ENCODE data around the gene CACNG4.

DNA sequence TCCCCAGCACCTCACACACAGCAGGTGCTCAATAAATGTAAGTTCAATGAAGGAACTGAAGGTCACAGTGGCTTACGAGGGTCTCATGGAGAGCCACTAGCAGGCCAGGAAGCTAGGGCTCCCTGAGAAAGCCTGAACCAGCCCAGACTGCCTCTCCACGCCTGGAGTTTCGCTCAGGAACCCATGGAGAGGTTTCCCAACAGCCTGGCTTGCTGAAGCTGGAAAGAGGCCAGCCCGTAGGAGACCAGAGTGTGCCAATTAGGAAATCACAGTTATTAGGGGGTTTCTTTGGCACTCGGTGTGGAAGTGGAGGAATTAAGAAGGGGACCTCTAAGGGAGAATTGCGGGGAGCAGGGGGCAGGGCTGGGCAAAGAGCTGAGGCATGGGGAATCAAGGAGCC is 43.6 kb downstream of the CACNG4 start:
- TF ChIP-seq ZNF124 (CRISPR knock-in tag; IDR thresholded peaks at IDR 0.05) = no peak
- no peak for TF ChIP-seq SMAD3 (CRISPR knock-in tag; conservative IDR thresholded peaks at IDR 0.05)
- no peak for TF ChIP-seq EGR1 (conservative IDR thresholded peaks at IDR 0.05)
- no peak for TF ChIP-seq POLR2AphosphoS5 (IDR thresholded peaks at IDR 0.05; ENCODE audit: control insufficient read depth, insufficient read depth, low read depth, low read length)
- TF ChIP-seq, protein P1, sequence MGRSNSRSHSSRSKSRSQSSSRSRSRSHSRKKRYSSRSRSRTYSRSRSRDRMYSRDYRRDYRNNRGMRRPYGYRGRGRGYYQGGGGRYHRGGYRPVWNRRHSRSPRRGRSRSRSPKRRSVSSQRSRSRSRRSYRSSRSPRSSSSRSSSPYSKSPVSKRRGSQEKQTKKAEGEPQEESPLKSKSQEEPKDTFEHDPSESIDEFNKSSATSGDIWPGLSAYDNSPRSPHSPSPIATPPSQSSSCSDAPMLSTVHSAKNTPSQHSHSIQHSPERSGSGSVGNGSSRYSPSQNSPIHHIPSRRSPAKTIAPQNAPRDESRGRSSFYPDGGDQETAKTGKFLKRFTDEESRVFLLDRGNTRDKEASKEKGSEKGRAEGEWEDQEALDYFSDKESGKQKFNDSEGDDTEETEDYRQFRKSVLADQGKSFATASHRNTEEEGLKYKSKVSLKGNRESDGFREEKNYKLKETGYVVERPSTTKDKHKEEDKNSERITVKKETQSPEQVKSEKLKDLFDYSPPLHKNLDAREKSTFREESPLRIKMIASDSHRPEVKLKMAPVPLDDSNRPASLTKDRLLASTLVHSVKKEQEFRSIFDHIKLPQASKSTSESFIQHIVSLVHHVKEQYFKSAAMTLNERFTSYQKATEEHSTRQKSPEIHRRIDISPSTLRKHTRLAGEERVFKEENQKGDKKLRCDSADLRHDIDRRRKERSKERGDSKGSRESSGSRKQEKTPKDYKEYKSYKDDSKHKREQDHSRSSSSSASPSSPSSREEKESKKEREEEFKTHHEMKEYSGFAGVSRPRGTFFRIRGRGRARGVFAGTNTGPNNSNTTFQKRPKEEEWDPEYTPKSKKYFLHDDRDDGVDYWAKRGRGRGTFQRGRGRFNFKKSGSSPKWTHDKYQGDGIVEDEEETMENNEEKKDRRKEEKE (IDR thresholded peaks at IDR 0.05; ENCODE audit: borderline replicate concordance in 1 of 2, control insufficient read depth in 1 of 2, low read depth in 2 of 2, low read length in 1 of 2) = no peak
- no peak for TF ChIP-seq PRPF4 (IDR thresholded peaks at IDR 0.05; ENCODE audit: insufficient read depth, low read depth, low read length, poor library complexity, severe bottlenecking)
- TF ChIP-seq TAF7 (tag; IDR thresholded peaks at IDR 0.05) = no peak

Data from K562 (cell line).